8988T (cell line): ENCODE results near the gene GCC2.
A peak's percentile ranks its signal among the peaks of the same experiment; 100 is the strongest.
"Not testable (repeated sequence)": the region's sequence is repeated elsewhere in the genome, so short reads cannot be mapped to it uniquely, and the experiment has no call there.

Source experiments
- DNase-seq: peaks from one replicate; pipeline ENCODE4 v3.0.0; 2011

The GCC2 gene

DNA sequence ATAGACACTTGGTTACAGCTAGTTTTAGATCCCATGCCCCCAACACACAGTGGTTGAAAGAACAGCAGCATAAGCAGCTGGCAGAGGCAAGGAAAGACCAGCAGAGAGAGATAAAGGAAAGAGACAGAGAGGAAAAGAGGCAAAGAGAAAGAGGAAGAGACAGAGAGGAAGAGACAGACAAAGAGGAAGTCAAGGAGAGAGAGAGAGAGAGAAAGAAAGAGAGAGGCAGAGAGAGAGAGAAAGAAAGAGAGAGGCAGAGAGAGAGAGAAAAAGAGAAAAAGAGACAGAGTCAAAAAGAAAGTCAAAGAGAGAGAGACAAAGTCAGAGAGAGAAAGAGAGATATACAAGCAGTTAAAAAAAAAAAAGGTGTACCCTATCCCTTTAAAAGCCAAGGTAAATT is 76.3 kb downstream of the GCC2 start:
- DNase-seq, result not testable (repeated sequence)

DNA sequence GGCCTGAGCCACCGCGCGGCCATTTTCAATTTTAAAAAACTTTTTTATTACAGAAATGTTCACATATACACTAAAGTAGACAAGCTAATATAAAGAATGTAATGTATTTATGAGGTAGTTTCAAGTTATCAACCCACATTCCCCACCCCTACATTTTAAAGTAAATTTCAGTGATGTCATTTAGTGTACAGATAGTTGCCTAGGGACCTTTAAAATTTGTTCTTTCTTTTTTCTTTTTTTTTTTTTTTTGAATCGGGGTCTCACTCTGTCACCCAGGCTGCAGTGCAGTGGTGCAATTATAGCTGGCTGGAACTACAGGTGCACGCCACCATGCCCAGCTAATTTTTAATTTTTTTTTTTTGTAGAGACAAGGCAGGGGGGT is 82.7 kb downstream of the GCC2 start:
- no peak for DNase-seq

DNA sequence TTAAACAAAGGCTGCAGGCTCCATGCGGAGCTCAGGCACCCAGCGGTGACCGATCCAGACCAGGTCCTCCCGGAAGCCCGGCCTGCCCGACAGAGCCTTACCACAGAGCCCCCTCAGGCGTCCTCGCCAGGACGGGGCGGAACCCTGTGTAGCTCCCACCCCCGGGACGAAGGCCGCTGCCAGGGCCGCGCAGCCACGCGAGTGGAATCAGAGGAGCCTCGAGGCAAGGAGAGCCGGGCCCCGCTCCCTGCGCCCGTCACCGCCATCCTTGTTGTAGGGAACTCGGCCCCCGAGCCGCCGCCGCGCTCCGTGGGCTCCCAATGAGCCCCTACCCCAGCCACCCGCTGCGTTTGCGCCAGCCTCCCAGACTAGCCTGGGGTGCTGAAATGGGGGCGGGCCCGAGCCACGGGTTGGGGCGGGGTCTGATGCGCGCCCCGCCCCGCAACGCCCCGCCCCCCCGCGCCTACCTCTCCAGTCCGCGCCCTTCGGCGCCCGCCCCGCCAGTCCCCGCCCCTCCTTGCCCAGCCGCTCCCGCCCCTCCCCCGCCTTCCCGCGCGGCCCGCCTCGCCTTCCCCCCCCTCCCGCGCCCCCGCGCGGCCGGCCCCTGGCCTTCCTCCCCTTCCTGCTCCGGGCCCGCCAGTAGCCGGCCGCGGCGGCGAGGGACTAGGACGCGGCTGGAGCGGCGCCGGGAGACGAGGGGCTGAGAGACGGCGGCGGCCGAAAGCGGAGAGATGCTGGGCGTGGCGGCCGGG is 85.0 kb downstream of the GCC2 start, which contains the start of gene LIMS1:
Gene LIMS1 (plus strand): TSS at position 639 of the 752 bp plus-strand sequence. CDS start 93 bp downstream, at position 732.
- DNase-seq, result peak; percentile 75

DNA sequence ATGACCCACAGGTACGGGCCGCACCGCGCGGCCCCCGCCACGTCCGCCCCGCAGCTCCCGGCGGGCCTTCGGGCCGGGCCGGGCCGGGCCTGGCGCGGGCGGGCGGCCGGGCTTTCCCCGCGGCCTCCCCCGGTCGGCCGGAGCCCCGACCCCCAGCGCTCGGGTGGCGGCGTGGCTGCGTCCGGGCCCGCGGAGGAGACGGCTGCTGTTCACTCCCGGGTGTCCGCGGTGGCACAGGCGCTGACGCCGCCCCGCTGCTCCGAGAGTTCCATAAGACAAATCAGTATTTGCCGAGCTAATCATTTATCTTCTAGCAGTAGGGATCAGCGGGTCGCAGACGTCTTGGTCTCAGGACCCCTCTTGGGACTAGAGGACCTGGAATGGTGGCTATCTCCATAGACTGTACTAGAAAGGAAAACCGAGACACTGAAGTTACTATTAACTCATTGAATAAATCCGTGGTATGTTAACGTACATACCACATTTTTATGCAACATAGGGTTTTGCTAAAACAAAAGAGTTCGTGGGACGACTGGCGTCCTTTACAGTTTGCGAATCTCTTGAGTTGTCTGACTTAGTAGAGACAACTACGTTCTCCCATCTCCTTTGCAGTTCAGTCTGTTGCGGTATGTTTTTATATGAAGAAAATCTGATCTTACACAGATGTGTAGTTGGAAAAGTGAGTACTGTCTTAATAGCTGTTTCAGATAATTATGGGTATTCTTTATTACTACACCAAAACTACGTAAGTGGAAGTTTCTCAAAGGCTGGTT is 85.8 kb downstream of the GCC2 start:
- peak; percentile 26 for DNase-seq

DNA sequence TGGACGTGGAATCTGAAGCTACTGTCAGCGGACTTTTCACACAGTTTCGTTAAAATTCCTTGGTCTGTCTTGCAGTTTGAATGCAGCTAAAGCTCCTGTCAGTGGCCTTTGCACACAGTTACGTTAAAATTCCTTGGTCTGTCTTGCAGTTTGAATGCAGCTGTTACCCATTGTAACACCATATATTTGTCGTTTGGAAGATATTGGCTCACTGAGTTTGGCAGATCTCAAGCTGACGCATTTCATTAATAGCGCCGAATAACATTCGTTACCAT is 86.3 kb downstream of the GCC2 start:
- no peak for DNase-seq

DNA sequence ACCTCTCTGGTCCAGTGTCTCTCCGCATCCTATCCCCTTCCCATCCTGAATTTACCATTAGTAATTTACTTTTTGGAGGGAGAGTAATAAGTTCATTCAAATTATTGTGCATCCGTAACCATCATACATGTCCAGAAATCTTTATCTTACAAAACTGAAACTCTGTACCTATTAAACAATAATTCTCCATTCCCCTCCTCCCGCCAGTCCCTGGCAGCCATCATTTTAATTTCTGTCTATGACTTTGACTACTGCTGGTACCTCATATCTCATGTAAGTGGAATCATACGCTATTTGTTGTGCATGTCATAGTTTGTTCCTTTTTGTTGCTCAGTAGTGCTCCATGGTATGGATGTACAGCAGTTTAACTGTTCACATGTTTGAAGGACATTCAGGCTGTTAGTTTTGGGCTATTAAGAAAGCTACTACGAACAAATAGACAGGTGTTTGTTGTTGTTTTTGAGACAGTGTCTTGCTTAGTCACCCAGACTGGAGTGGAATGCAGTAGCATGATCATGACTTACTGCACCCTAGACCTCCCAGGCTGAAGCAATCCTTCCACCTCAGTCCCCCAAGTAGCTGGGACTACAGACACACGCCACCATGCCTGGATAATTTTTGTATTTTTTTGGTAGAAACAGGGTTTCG is 87.3 kb downstream of the GCC2 start:
- no peak for DNase-seq

DNA sequence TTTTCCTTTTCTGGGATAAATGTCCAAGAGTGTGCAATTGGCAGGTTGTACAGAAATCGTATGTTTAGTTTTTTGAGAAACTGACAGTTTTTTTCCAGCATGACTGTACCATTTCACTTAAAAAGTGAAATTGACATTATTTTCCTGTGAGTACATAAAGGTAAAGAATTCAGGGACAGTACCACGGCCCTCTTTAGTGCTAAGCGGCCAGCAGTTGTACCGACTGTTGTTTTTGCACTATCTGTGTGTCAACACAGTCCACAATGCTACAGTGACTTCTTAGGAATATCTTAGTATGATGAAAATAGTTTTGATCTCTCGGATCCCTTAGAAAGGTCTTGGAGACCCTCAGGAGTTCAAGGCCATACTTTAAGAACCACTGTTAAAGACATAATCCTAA is 87.9 kb downstream of the GCC2 start:
- no peak for DNase-seq

DNA sequence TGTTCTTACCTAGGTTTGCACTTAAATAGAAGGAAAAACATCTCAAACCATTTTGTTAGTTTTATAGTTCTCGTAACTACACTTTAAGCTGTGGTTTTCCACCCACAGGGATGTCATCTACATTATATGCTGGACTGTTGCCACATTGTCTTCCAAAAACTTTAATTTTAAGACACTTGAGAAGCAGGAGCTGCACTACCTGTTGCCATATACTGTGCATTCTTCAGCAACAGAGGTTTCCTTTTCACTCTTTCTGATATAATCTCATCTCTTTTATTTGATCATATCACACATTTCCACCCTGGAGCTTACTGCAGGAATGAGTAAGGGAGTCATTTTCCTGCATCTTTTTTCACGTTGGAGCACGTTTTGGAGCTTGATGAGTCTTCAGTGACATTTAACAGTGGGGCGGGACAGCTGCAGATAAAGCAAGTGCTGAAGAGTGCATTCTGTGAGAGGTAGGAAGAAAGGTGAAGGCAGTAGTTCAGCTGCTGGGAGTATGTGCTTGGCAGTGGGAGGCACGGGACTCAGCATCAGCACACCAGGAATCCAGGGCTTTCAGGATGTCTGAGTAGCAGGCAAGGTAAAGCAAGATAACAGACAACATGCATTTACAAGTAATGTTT is 89.1 kb downstream of the GCC2 start:
- no peak for DNase-seq

DNA sequence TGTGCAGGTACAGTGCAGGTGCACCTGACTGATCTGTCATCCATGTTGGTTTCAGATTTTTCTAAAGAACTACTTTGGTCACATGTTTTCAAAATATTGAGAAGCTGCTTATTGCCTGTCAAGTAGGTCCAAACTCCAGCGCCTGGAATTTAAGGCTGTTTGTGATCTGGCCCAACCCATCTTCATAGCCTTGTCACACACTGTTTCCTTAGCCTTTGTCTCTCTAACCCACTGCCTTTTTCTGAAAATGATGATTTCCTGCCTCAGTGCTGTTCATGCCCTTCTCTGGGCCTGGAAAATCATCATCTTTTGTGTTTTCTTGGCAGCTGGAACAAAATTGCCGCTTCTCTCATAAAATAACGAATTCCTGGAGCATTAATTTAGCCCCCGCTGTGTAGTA is 92.4 kb downstream of the GCC2 start:
- DNase-seq, result no peak

DNA sequence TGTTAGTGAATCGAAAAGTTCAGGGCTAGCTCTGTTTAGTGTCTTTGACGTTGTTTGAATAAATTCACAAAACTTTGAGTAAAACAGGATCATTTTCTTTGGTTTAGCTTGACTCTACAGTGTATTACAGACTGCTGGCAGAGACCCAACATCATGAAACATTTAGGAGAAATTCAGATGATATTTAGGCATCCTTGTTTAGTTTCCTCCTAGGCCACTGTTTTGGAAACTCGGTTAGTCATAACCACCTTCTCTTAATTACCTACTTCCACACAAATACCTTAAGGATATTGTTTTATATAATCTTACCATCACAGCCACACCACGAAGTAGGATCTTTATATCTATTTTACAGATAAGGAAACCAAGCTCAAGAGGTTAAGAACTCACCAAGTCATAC is 93.1 kb downstream of the GCC2 start:
- DNase-seq, result no peak

DNA sequence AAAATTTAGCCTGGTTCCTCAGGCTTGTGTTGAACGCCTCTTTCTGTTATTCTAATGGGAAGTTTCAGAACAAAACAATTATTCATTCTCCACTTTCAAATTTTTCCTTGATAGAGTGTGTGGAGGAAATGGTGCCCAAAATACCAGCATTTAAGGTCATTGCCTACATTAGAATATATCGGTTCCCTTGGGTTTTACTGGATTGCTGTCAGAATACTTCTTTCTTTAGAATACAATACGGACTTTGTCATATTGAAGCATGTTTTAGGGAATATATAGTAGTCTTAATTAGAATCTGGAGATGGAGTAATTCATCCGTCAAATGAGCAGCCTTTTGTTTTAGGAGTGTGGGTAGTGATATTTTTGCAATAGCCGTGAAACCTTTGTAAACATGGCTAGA is 98.6 kb downstream of the GCC2 start:
- DNase-seq, result no peak

DNA sequence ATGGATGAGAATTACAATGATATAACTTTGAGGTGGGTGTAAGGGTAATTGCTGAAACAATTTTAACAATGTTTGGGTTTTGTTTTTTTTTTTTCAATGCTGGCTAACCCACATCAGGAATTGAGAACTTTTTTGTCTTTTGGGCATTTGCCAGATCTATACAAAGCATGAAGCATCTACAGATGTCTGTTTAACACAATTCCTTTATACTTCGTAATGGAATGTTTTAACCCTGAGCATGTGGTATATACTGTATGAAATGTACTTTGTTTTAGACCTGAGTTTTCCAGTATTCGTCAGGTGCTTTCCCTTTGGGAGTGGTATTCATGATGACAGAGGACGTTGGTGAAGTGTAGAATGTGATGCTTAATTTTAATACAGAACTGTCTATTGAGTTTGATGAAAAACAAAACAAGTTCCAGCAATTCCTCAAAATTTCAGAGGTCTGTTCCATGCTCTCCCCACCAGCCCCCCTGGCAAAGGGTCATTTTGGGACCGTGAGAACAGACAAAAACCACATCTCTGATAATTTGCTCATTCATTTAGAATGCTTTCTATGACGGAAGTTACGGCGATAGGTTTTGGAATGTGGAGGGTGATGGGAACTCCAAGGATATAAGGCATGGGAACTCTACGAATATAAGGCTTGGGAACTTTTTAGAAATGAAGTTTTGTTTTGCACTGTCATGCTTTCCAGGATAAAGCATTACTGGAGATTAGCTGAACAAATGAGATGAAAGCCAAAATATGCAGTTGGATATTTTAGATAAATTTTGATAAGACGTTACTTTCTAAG is 99.4 kb downstream of the GCC2 start:
- no peak for DNase-seq

DNA sequence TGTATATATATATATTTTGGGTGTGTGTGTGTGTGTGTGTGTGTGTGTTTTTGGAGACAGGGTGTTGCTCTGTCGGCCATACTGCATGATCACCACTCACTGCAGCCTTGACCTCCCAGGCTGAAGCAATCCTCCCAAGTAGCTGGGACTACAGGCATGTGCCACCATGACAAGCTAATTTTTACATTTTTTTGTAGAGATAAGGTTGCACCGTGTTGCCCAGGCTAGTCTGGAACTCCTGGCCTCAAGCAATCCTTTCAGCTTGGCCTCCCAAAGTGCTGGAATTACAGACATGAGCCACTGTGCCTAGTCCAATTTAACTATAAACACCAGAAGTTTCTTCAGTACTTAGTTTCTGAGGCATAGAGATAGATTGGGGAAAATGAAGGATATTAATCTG is 103.6 kb downstream of the GCC2 start:
- no peak for DNase-seq

DNA sequence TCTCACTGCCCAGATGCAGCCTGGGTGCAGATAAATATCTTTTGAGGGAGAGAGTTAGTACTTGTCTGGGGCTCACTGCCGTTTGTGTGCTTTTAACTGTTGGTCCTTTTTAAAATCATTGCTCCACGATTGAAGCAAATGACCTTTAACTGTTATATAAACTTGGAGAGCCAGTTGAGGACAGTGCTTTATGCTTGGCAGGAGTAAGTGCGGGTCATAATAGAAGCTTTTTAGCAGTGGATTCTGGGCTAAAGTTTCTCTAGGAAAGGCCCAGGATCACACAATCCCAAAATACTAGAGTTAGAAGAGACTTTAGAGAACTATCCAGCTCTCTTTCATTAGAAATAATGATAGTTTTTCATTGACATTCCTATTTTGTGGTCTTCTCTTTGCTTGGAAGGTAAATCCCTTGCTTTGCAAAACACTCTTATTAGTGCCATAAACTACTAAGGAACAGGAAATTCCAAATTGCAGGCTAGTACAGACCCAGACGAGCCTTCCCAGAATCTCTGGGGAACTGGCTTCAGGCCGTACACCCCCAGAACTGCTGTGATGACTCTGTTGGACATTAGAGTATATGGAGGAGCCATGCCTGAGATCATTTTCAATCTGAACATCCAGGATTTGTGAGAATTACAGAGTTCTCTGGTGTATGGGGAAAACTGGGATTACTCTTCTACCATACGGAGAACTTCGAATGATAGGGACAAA is 104.4 kb downstream of the GCC2 start:
- DNase-seq, result no peak

DNA sequence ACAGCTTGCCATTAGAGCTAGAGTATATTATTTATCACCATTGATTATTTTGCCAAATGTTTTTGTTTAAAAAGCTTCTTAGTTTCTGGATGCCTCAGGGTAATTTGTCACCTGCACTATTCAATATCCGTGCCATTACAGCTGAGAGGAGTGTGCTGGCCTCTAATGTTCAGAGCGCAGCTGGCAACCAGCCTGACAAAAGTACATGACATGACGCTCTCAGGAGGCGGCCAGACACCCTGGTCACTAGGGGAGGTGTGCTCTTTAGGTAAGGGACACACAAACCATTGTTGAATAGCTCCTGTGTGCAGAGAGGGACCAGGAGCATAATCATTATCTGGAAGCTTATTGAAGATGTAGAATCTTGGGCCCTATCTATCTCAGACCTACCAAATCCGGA is 105.5 kb downstream of the GCC2 start:
- DNase-seq, result no peak

DNA sequence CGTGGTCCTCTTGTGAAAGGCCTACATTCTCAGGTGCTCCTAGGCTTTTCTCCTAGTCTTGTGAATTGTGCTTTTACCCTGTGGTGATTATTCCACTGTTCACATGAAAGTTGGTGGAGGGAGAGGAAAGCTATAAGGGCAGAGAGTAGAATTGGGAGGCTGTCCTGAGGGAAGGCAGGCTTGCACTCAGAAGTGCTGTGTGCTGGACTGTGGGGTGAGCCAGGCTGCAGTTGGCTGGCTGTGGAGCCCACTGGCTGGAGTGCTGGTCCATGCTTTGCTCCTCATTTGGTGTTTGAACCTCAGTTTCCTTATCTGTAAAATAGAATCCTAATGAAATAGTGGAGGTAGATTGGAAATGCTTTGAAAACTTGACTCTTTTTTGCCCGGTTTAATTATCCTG is 106.6 kb downstream of the GCC2 start:
- DNase-seq, result no peak

DNA sequence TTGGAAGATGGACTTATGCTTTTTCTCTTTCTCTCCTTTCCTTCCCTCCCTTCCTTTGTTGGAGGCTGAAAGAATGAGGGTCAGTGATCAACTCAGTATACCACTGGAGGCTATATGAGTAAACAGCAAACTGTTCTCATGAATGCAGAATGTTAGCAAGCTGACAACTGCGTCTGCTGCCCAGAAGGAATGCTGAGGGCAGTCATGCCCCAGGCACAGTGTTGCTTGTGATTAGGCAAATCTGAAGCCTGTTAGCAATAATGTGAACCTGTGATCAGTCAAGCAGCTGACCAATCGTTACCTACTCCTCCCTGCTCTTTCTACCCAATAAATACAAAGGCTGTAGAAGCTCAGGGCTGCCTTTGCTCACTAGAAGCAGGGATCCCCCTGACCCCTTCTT is 107.6 kb downstream of the GCC2 start:
- DNase-seq, result not testable (repeated sequence)
